Pancreas (tissue), 10 donors: ENCODE data around the gene BRICD5. TPM values are rescaled to one million over a fixed set of nuclear protein-coding genes. Genes with fewer than 3 reads are reported as not detected.
A peak's percentile ranks its signal among the peaks of the same experiment; 100 is the strongest.

Source experiments
- ATAC-seq, 4 donors: fragments of 200-7000 bp; cut with Tn5 transposase; one replicate each; pipeline versions ENCODE4 v1.8.0 to v1.9.1; 2020; ENCODE audit warnings: mild to moderate bottlenecking in 4 of 4, moderate library complexity in 4 of 4
- DNase-seq, 6 donors: peaks; one replicate each; pipeline ENCODE4 v3.0.0-alpha.2; 2020
- FAIRE-seq: peaks from 2 replicates; lab custom pipeline; 2012; peaks lifted over from hg19 to GRCh38; lab: Jason Lieb, UNC
- H3K27ac ChIP-seq, 4 donors: fragments of 200-600 bp; sonication (generic); 1 replicate in 3 of 4; 2 replicates in 1 of 4; pipeline versions ENCODE4 v1.5.0 to v1.8.0; 2020
- H3K27me3 ChIP-seq, 4 donors: fragments of 200-600 bp; one replicate each; pipeline ENCODE4 v1.8.0; 2021
- H3K36me3 ChIP-seq, 3 donors: fragments of 200-600 bp; sonication (generic) in 1 of 3; one replicate each; pipeline versions ENCODE4 v1.5.0 to v1.8.0; 2020 to 2021
- H3K4me1 ChIP-seq, 3 donors: fragments of 200-600 bp; one replicate each; pipeline ENCODE4 v1.8.0; 2021
- H3K4me3 ChIP-seq, 4 donors: fragments of 200-600 bp; sonication (generic) in 2 of 4; one replicate each; pipeline versions ENCODE4 v1.5.0 to v1.8.0; 2020 to 2021
- H3K9me3 ChIP-seq, 4 donors: fragments of 200-600 bp; one replicate each; pipeline ENCODE4 v1.8.0; 2021
- WGBS, 2 donors: extraction: QIAGEN DNeasy Blood & Tissue Kit; methylation state at CpG; one replicate each; pipeline ENCODE4 v1.1.7; 2013; 5-methylcytosine and 5-hydroxymethylcytosine counted together
- intact Hi-C, 3 donors: fragments of 100-400 bp; cut with DNase I; formaldehyde crosslinking; loops; one replicate each; pipeline versions ENCODE4 v1.11.1 to v1.14.2; 2022
- polyA plus RNA-seq, 2 donors: library from polyadenylated mRNA; stranded (reverse); fragments of 200-250 nt; gene quantifications; one replicate each; pipeline ENCODE4 v1.2.3, GENCODE V29; 2013
- total RNA-seq, 6 donors: library from RNA; stranded (reverse); fragmentation: NEBNext Ultra II Directional in 4 of 6; extraction: Animal tissue kit (Norgen Biotek cat#: 25700) in 4 of 6; gene quantifications; one replicate each; pipeline versions ENCODE4 v1.2.1 to v1.2.4, GENCODE V29; 2021 to 2023
- TF ChIP-seq, protein P1 (sequence below), 4 donors: fragments of 200-600 bp; sonication (generic) in 3 of 4; IDR thresholded peaks; one replicate each; pipeline versions ENCODE4 v1.5.0 to v1.8.0; 2021; ENCODE audit warnings: antibody characterized with exemption in 4 of 4
- donor health status: healthy with polysubstance abuse.
- donor health status: DM: no; HTN: no; CAD: no; lungs with moderate emphysema.
- donor health status: DM: no; HTN: no; CAD: no.
- donor health status: control.
- donor health status: control.
- donor health status: Bipolar disorder and iron deficiency.
- donor health status: DM: yes; HTN: yes; CAD: no.
- donor health status: DM: no; HTN: no; CAD: no.
- donor health status: DM: no; HTN: no; CAD: no.
- donor health status: DM: yes; HTN: yes; CAD: no.

The BRICD5 gene
- total and polyA plus RNA-seq, 8 donors = 1.0 to 24.5 (median 2.1) TPM

DNA sequence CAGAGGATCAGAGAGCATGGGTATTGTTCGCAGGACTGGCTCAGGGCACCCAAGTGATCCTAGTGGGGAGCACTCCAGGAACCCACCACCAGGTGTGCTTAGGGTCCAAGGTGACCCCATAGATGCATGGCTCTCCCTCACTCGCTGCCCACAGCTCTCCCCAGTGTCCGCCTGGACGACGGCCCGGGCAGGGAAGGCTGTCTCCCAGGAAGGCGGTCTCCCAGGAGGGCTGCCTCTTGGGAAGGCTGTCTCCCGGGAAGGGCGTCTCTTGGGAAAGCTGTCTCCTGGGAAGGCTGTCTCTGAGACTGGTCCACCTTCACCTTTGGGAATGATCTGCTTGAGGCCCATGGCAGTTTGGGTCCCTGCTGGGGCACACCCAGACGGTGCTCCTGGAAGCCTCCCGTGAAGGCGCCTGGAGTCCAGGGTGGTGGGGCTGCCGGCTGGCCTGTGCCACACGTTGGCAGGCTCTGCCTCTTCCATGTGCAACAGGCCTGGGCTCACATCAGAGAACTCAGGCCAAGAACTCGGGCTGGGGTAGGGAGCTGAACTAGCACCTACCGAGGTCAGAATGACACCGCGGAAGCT lies 35.7 kb upstream of the BRICD5 start:
- H3K36me3 ChIP-seq = peaks cover 0 to 43% (median 10%) of the 10 kb centered on the region in 3 donors
- no peak for FAIRE-seq

DNA sequence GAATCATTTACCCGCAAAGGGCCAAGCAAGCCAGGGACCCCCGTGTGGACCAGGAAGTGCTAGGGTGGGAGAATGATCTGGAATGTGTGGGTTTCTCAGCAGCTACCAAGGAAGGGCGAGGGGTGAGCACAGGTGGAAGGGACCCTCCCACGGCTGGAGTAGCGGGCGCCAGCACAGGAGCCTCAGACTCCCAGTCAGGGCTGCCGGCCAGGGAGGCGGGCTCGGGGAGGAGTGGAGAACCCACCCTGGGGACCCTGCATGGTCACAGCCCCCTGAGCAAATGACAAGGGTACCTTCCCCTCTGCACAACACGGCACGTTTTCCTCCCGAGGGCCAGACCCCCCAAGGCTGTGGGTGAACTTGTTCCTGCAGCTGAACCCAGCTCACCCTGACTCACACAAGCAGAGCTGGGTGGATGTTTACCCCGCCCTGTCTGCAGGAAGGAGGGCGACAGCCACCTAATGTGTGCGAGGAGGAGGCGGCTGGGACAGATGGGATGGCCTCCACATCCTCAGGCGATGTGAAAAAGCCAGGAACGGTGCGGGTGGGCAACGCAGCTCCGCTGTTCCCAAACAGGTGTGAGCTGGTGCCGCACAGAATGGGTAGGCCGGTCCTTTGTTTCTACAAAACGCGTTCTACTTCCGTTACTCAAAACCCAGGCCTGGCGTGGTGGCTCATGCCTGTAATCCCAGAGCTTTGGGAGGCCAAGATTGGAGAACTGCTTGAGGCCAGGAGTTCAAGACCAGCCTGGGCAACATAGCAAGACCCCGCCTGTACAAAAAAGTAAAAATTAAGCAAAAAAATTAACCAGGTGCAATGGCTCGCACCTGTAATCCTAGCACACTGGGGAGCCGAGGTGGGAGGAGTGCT lies 34.5 kb upstream of the BRICD5 start:
- Histone ChIP-seq H3K4me1 (peaks cover 0 to 3% (median 0%) of the 10 kb centered on the region in 3 donors), H3K36me3 (peaks cover 0 to 43% (median 10%) of the 10 kb centered on the region in 3 donors), H3K9me3 (no peaks in the 10 kb centered on the region), H3K27ac (no peak overlapping the region), H3K4me3 (no peak overlapping the region), H3K27me3 (no peaks in the 10 kb centered on the region)
- TF ChIP-seq, protein P1, sequence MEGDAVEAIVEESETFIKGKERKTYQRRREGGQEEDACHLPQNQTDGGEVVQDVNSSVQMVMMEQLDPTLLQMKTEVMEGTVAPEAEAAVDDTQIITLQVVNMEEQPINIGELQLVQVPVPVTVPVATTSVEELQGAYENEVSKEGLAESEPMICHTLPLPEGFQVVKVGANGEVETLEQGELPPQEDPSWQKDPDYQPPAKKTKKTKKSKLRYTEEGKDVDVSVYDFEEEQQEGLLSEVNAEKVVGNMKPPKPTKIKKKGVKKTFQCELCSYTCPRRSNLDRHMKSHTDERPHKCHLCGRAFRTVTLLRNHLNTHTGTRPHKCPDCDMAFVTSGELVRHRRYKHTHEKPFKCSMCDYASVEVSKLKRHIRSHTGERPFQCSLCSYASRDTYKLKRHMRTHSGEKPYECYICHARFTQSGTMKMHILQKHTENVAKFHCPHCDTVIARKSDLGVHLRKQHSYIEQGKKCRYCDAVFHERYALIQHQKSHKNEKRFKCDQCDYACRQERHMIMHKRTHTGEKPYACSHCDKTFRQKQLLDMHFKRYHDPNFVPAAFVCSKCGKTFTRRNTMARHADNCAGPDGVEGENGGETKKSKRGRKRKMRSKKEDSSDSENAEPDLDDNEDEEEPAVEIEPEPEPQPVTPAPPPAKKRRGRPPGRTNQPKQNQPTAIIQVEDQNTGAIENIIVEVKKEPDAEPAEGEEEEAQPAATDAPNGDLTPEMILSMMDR (IDR thresholded peaks at IDR 0.05) = no peak
- FAIRE-seq (no peak), ATAC-seq (no peak), DNase-seq (peak in 2 of 6 donors; percentile 23 to 60)
- intact Hi-C loops = no loop called here
- WGBS, 2 donors = 91 to 94% methylated on average over 30 of the region's 30 CpGs

More for the DNA sequence above, 35.7 kb upstream of the BRICD5 start:
- DNase-seq (peak in 2 of 6 donors; percentile 30 to 72), ATAC-seq (no peak)
- peaks cover 0 to 9% (median 0%) of the 10 kb centered on the region in 3 donors for H3K4me1 ChIP-seq
- intact Hi-C loops = no loop called here
- H3K9me3 ChIP-seq = no peaks in the 10 kb centered on the region
- H3K27me3 ChIP-seq = no peaks in the 10 kb centered on the region
- TF ChIP-seq, protein P1 (IDR thresholded peaks at IDR 0.05) = no peak
- 89 to 90% methylated on average over 18 of the region's 18 CpGs for WGBS, 2 donors
- no peak overlapping the region for H3K4me3 ChIP-seq
- H3K27ac ChIP-seq = no peak overlapping the region

DNA sequence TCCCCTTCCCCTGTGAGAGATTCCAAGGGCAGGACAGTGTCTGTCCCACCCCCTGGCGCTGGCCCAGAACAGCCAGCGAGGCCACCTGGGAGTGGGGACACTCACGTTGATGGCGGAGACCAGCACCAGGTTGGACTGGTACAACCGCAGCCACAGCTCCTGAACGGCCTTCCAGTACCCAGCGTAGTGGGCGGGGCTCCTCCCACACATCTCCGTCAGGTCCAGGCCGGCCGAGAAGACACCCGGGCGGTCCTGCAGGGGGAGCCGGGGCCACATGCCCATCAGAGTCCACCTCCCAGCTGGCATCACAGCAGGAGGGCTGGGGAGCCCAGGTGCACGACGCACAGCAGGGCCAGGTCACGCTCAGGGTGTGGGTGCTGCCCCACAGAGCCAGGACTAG lies 33.6 kb upstream of the BRICD5 start:
- Histone ChIP-seq H3K4me3 (no peak overlapping the region), H3K27me3 (no peaks in the 10 kb centered on the region), H3K9me3 (no peaks in the 10 kb centered on the region), H3K27ac (no peak overlapping the region), H3K36me3 (peaks cover 0 to 43% (median 10%) of the 10 kb centered on the region in 3 donors), H3K4me1 (no peaks in the 10 kb centered on the region)
- DNase-seq (peak in 1 of 6 donors; percentile 75), FAIRE-seq (no peak), ATAC-seq (peak in 1 of 4 donors; percentile 11)
- TF ChIP-seq, protein P1 (IDR thresholded peaks at IDR 0.05) = no peak
- 84 to 88% methylated on average over 17 of the region's 17 CpGs for WGBS, 2 donors
- intact Hi-C loops = no loop called here

DNA sequence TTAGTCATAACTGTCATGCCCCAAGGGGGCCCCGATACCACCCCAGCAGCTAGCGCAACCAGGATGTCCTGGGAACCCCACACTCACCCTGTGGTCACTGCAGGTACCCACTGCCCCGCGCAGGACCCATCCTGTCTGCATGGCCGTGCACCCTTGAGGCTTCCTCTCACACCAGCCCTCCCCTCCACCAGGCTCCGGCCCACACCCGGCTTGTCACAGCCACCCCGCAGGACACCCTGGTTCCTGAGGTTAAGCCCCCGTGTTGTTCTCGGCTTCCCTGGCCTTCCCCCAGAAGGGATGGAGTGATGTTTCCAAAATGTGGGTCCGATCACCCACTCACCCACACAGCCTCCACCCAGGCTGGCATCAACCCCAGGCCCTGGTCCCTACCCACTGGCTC lies 33.1 kb upstream of the BRICD5 start:
- H3K4me3 ChIP-seq = no peak overlapping the region
- no peak for FAIRE-seq
- H3K4me1 ChIP-seq = no peaks in the 10 kb centered on the region
- TF ChIP-seq, protein P1 (IDR thresholded peaks at IDR 0.05) = no peak
- DNase-seq = peak in 2 of 6 donors; percentile 34 to 69
- whole genome bisulfite sequencing, 2 donors = 96 to 98% methylated on average over 11 of the region's 11 CpGs
- H3K27me3 ChIP-seq = no peaks in the 10 kb centered on the region
- intact Hi-C loops = no loop called here
- peaks cover 0 to 43% (median 10%) of the 10 kb centered on the region in 3 donors for H3K36me3 ChIP-seq
- no peaks in the 10 kb centered on the region for H3K9me3 ChIP-seq
- ATAC-seq = no peak
- H3K27ac ChIP-seq = no peak overlapping the region
